OCI-LY7 (cell line): Measurements from ENCODE around the gene WNK4.

ENCODE experiments used
- CTCF ChIP-seq: fragments of 200-600 bp; sonication (generic); conservative IDR thresholded peaks from 2 replicates; pipeline ENCODE4 v1.5.1; 2014; ENCODE audit warnings: mild to moderate bottlenecking, antibody characterized with exemption, low read length, moderate library complexity, mixed read lengths
- EZH2phosphoT487 ChIP-seq: fragments of 200-600 bp; sonication (generic); IDR thresholded peaks from 2 replicates; pipeline ENCODE4 v1.6.1; 2018; ENCODE audit warnings: low read depth, borderline replicate concordance, mild to moderate bottlenecking, mixed run types, antibody characterized with exemption, low read length, moderate library complexity, mixed read lengths

DNA sequence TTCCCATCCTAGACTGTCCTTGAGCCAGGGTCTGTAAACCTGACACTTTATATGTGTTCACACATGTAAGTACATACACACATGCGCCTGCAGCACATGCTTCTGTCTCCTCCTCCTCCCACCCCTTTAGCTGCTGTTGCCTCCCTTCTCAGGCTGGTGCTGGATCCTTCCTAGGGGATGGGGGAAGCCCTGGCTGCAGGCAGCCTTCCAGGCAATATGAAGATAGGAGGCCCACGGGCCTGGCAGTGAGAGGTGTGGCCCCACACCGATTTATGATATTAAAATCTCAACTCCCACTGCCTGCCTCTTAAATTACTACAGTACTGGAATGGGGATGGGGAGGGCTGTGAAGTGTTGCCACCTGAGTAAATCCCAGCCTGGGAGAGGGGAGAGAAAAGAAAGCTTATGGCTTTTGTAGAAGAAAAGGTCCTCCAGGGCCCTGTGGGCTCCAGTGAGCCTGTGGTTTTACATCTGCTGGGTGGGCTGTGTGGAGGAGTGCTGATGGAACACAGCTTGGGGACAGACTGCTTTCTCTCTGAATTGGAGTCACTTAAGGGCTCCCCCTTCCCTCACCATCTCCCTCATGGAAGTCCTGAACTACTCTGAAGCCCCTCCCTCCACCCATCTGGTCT lies 990 bp upstream of the WNK4 start:
- TF ChIP-seq CTCF (no peak), EZH2phosphoT487 (no peak)
